ENCODE measurements around the gene KDM4B.

Gene KDM4B

GRCh38 chr19:4976401-4977298 lies 7.7 kb downstream of the KDM4B start:
- peak; percentile 11 for TF ChIP-seq CTCF (IDR thresholded peaks at IDR 0.05; ENCODE audit: insufficient read depth, low read length, missing control alignments)
- no peak for DNase-seq (ENCODE audit: low read depth, low spot score)
- ChIA-PET CTCF (interaction anchor here (0.8 to 1.3 kb wide), 4 partner anchors 12 to 52 kb away, joined by 3 to 4 read pairs (median 3); no protein-coding TSS in a partner anchor), POLR2A (interaction anchor here (0.5 to 1.6 kb wide), 2 partner anchors 8 to 179 kb away, joined by 4 read pairs; partner anchors contain the start of gene KDM4B)
- H3K4me3 ChIP-seq (ENCODE audit: low read depth, low read length): no peak overlapping the region

GRCh38 chr19:4977299-4978174 lies 8.6 kb downstream of the KDM4B start:
- ChIA-PET POLR2A (interaction anchor here (1.6 kb wide), 1 partner anchor 9 kb away, joined by 4 read pairs; the partner anchor contains the start of gene KDM4B), CTCF (interaction anchor here (0.6 to 1.7 kb wide), 3 partner anchors 24 to 168 kb away, joined by 3 to 6 read pairs (median 3); no protein-coding TSS in a partner anchor)
- TF ChIP-seq CTCF (IDR thresholded peaks at IDR 0.05; ENCODE audit: insufficient read depth, low read length, missing control alignments): no peak
- peak; percentile 60 for DNase-seq (ENCODE audit: low read depth, low spot score)
- no peak overlapping the region for H3K4me3 ChIP-seq (ENCODE audit: low read depth, low read length)

GRCh38 chr19:4979211-4979807 lies 10.4 kb downstream of the KDM4B start:
- POLR2A ChIA-PET: interaction anchor here (0.6 kb wide), 1 partner anchor 108 kb away, joined by 3 read pairs; no protein-coding TSS in a partner anchor
- no peak for DNase-seq (ENCODE audit: low read depth, low spot score)
- no peak overlapping the region for H3K4me3 ChIP-seq (ENCODE audit: low read depth, low read length)
- CTCF ChIA-PET: interaction anchor here (0.9 to 2.7 kb wide), 7 partner anchors 9 to 169 kb away, joined by 3 to 15 read pairs (median 6); no protein-coding TSS in a partner anchor
- TF ChIP-seq CTCF (IDR thresholded peaks at IDR 0.05; ENCODE audit: insufficient read depth, low read length, missing control alignments): no peak

GRCh38 chr19:4980067-4980466 lies 11.2 kb downstream of the KDM4B start:
- no peak for TF ChIP-seq CTCF (IDR thresholded peaks at IDR 0.05; ENCODE audit: insufficient read depth, low read length, missing control alignments)
- DNase-seq (ENCODE audit: low read depth, low spot score): no peak
- POLR2A ChIA-PET: no interaction called here
- CTCF ChIA-PET: interaction anchor here (0.9 to 2.7 kb wide), 6 partner anchors 8 to 170 kb away, joined by 3 to 15 read pairs (median 8); no protein-coding TSS in a partner anchor
- H3K4me3 ChIP-seq (ENCODE audit: low read depth, low read length): no peak overlapping the region

- POLR2A ChIA-PET: no interaction called here
- no peak for TF ChIP-seq CTCF (IDR thresholded peaks at IDR 0.05; ENCODE audit: insufficient read depth, low read length, missing control alignments)
- CTCF ChIA-PET: interaction anchor here (0.7 to 2.7 kb wide), 3 partner anchors 9 to 171 kb away, joined by 3 to 15 read pairs (median 10); no protein-coding TSS in a partner anchor
- no peak overlapping the region for H3K4me3 ChIP-seq (ENCODE audit: low read depth, low read length)
- no peak for DNase-seq (ENCODE audit: low read depth, low spot score)
Measured at GRCh38 chr19:4980838-4981680, 12.1 kb downstream of the KDM4B start.

Data from AG04449 (cell line).